Type B pancreatic cell (in vitro differentiated cells): ENCODE results near the gene CA11. TPM values are rescaled to one million over a fixed set of nuclear protein-coding genes. Genes with fewer than 3 reads are reported as not detected.
A peak's percentile ranks its signal among the peaks of the same experiment; 100 is the strongest.

Experiments used
- DNase-seq: peaks from one replicate; pipeline ENCODE4 v3.0.0; 2021; ENCODE audit warnings: mixed read lengths; ENCODE audit not compliant: unreplicated experiment; ENCODE audit errors: extremely low spot score
- H3K27ac Mint-ChIP-seq: 2 replicates; pipeline ENCODE4 v1.8.0; 2021; ENCODE audit warnings: mild to moderate bottlenecking, mixed read lengths
- H3K27me3 Mint-ChIP-seq: 2 replicates; pipeline ENCODE4 v1.8.0; 2021; ENCODE audit warnings: mixed read lengths
- H3K36me3 Mint-ChIP-seq: 2 replicates; pipeline ENCODE4 v1.8.0; 2021; ENCODE audit warnings: mixed read lengths
- H3K4me1 Mint-ChIP-seq: one replicate; pipeline ENCODE4 v1.8.0; 2021; ENCODE audit warnings: mixed read lengths; ENCODE audit not compliant: unreplicated experiment
- H3K4me3 Mint-ChIP-seq: 2 replicates; pipeline ENCODE4 v1.8.0; 2021; ENCODE audit warnings: mild to moderate bottlenecking, mixed read lengths
- H3K9me3 Mint-ChIP-seq: 2 replicates; pipeline ENCODE4 v1.8.0; 2021; ENCODE audit warnings: mixed read lengths
- total RNA-seq: library from RNA; stranded (reverse); gene quantifications from 2 replicates; pipeline ENCODE4 v1.2.1, GENCODE V29; 2021; ENCODE audit warnings: low replicate concordance
- TF ChIP-seq, protein P1 (sequence below): fragments of 200-600 bp; sonication (generic); conservative IDR thresholded peaks from 2 replicates; pipeline ENCODE4 v1.5.0; 2021; ENCODE audit warnings: antibody characterized with exemption, mild to moderate bottlenecking

Gene CA11
- total RNA-seq, 1 donor from 2014 or later = 43.3 TPM

GRCh38 chr19:48645620-48646000 is 377 bp downstream of the CA11 start:
- Mint-ChIP-seq H3K4me1 (peaks cover 19% of the 10 kb centered on the region), H3K27ac (peak overlapping the region; percentile 72), H3K4me3 (peak overlapping the region; percentile 97), H3K36me3 (no peaks in the 10 kb centered on the region), H3K9me3 (no peaks in the 10 kb centered on the region), H3K27me3 (no peaks in the 10 kb centered on the region)
- no peak for DNase-seq
- TF ChIP-seq, protein P1, sequence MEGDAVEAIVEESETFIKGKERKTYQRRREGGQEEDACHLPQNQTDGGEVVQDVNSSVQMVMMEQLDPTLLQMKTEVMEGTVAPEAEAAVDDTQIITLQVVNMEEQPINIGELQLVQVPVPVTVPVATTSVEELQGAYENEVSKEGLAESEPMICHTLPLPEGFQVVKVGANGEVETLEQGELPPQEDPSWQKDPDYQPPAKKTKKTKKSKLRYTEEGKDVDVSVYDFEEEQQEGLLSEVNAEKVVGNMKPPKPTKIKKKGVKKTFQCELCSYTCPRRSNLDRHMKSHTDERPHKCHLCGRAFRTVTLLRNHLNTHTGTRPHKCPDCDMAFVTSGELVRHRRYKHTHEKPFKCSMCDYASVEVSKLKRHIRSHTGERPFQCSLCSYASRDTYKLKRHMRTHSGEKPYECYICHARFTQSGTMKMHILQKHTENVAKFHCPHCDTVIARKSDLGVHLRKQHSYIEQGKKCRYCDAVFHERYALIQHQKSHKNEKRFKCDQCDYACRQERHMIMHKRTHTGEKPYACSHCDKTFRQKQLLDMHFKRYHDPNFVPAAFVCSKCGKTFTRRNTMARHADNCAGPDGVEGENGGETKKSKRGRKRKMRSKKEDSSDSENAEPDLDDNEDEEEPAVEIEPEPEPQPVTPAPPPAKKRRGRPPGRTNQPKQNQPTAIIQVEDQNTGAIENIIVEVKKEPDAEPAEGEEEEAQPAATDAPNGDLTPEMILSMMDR = no peak

GRCh38 chr19:48644839-48645619 is 958 bp downstream of the CA11 start:
- peak overlapping the region; percentile 72 for H3K27ac Mint-ChIP-seq

DNA sequence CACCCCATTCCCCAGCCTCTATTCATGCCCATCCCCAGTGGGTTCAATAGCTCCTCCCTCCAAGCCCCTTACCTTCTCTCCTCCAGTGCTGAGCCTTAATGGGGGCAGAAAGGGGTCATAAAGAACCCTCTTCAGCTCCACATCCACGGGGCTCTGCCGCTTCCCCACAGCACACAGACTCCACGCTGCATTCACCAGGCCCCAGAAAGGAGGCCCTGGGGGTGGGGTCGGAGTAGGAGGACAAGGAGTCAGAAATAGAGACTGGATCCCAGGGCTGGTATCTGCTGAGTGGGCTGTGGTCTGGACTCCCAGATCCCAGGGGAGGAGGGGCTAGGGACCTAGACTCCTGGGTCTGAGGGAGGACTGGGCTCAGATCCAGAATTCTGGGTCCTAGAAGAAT is 1.6 kb downstream of the CA11 start:
- H3K27me3 Mint-ChIP-seq = no peaks in the 10 kb centered on the region
- peak overlapping the region; percentile 50 for H3K27ac Mint-ChIP-seq
- no peak for DNase-seq
- H3K4me1 Mint-ChIP-seq = peaks cover 19% of the 10 kb centered on the region
- H3K4me3 Mint-ChIP-seq = peak overlapping the region; percentile 97
- TF ChIP-seq, protein P1 = no peak
- no peaks in the 10 kb centered on the region for H3K36me3 Mint-ChIP-seq
- H3K9me3 Mint-ChIP-seq = no peaks in the 10 kb centered on the region

More at GRCh38 chr19:48644839-48645619, 958 bp downstream of the CA11 start:
- H3K36me3 Mint-ChIP-seq = no peaks in the 10 kb centered on the region
- peaks cover 19% of the 10 kb centered on the region for H3K4me1 Mint-ChIP-seq
- DNase-seq = peak; percentile 76
- H3K4me3 Mint-ChIP-seq = peak overlapping the region; percentile 97
- no peaks in the 10 kb centered on the region for H3K27me3 Mint-ChIP-seq
- TF ChIP-seq, protein P1 = no peak
- no peaks in the 10 kb centered on the region for H3K9me3 Mint-ChIP-seq

DNA sequence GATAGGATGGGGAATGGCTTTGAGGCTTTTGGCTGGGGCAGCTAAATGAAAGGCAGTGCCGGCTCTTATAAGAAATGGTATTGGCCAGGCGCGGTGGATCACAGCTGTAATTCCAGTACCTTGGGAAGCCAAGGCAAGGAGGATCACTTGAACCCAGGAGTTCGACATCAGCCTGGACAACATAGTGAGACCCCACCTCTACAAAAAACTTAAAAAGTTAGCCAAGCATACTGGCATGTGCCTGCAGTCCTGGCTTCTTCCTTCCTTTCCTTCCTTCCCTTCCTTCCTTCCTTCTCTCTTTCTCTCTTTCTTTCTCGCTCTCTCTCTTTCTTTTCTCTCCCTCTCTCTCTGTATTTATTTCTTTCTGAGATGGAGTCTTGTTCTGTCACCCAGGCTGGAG is 3.1 kb downstream of the CA11 start:
- H3K27me3 Mint-ChIP-seq = no peaks in the 10 kb centered on the region
- TF ChIP-seq, protein P1 = no peak
- no peaks in the 10 kb centered on the region for H3K9me3 Mint-ChIP-seq
- no peak overlapping the region for H3K4me3 Mint-ChIP-seq
- H3K27ac Mint-ChIP-seq = peak overlapping the region; percentile 9
- DNase-seq = no peak
- peaks cover 11% of the 10 kb centered on the region for H3K36me3 Mint-ChIP-seq
- peaks cover 25% of the 10 kb centered on the region for H3K4me1 Mint-ChIP-seq

- DNase-seq = no peak
- Mint-ChIP-seq H3K9me3 (no peaks in the 10 kb centered on the region), H3K4me3 (no peak overlapping the region), H3K4me1 (peaks cover 22% of the 10 kb centered on the region), H3K27me3 (no peaks in the 10 kb centered on the region), H3K36me3 (peaks cover 11% of the 10 kb centered on the region), H3K27ac (no peak overlapping the region)
- TF ChIP-seq, protein P1 = no peak
Measured at GRCh38 chr19:48641850-48642249, 4.1 kb downstream of the CA11 start.
